ENCODE results near the gene AHCYL2.
"Not testable (repeated sequence)": the region's sequence is repeated elsewhere in the genome, so short reads cannot be mapped to it uniquely, and the experiment has no call there.

Gene AHCYL2

GRCh38 chr7:129383542-129384132, 158.8 kb downstream of the AHCYL2 start:
- DNase-seq (ENCODE audit: low read depth in 2 of 2) = no peak

- DNase-seq (ENCODE audit: low read depth in 2 of 2) = no peak
These were observed 160.3 kb downstream of the AHCYL2 start for GRCh38 chr7:129385116-129385515.

- no peak for DNase-seq (ENCODE audit: low read depth in 2 of 2)
These were observed 160.8 kb downstream of the AHCYL2 start for GRCh38 chr7:129385598-129385997.

GRCh38 chr7:129386506-129386905, 161.7 kb downstream of the AHCYL2 start:
- no peak for DNase-seq (ENCODE audit: low read depth in 2 of 2)

- DNase-seq (ENCODE audit: low read depth in 2 of 2) = no peak
These were observed 162.7 kb downstream of the AHCYL2 start for GRCh38 chr7:129387537-129387936.

GRCh38 chr7:129388333-129389098, 163.7 kb downstream of the AHCYL2 start:
- no peak for DNase-seq (ENCODE audit: low read depth in 2 of 2)

GRCh38 chr7:129389829-129390228, 165.0 kb downstream of the AHCYL2 start:
- DNase-seq (ENCODE audit: low read depth in 2 of 2) = no peak

- no peak for DNase-seq (ENCODE audit: low read depth in 2 of 2)
These were observed 165.5 kb downstream of the AHCYL2 start for GRCh38 chr7:129390314-129390713.

- no peak for DNase-seq (ENCODE audit: low read depth in 2 of 2)
These were observed 166.8 kb downstream of the AHCYL2 start for GRCh38 chr7:129391546-129392171.

- no peak for DNase-seq (ENCODE audit: low read depth in 2 of 2)
These were observed 168.4 kb downstream of the AHCYL2 start for GRCh38 chr7:129393255-129393654.

GRCh38 chr7:129394101-129394500, 169.3 kb downstream of the AHCYL2 start:
- no peak for DNase-seq (ENCODE audit: low read depth in 2 of 2)

GRCh38 chr7:129394982-129395914, 170.4 kb downstream of the AHCYL2 start:
- DNase-seq (ENCODE audit: low read depth in 2 of 2) = no peak

- no peak for DNase-seq (ENCODE audit: low read depth in 2 of 2)
These were observed 176.6 kb downstream of the AHCYL2 start for GRCh38 chr7:129401228-129401966.

GRCh38 chr7:129401967-129402860, 177.4 kb downstream of the AHCYL2 start:
- no peak for DNase-seq (ENCODE audit: low read depth in 2 of 2)

- no peak for DNase-seq (ENCODE audit: low read depth in 2 of 2)
These were observed 180.7 kb downstream of the AHCYL2 start for GRCh38 chr7:129405527-129405926.

GRCh38 chr7:129410238-129410637, 185.4 kb downstream of the AHCYL2 start:
- not testable (repeated sequence) for DNase-seq (ENCODE audit: low read depth in 2 of 2)

- no peak for DNase-seq (ENCODE audit: low read depth in 2 of 2)
These were observed 187.7 kb downstream of the AHCYL2 start for GRCh38 chr7:129412501-129412900.

GRCh38 chr7:129417073-129417472, 192.2 kb downstream of the AHCYL2 start:
- no peak for DNase-seq (ENCODE audit: low read depth in 2 of 2)

- DNase-seq (ENCODE audit: low read depth in 2 of 2) = no peak
These were observed 197.0 kb downstream of the AHCYL2 start for GRCh38 chr7:129421717-129422250.

- DNase-seq (ENCODE audit: low read depth in 2 of 2) = no peak
These were observed 197.9 kb downstream of the AHCYL2 start for GRCh38 chr7:129422727-129423126.

Measured in stimulated activated CD4-positive, alpha-beta T cell treated with anti-CD3 and anti-CD28 coated beads, Interleukin-1b, Interleukin-23, amount 100 ng/mL, for 1 hour (primary cell).